Keratinocyte (primary cell): ENCODE measurements around the gene NT5DC3. TPM values are rescaled to one million over a fixed set of nuclear protein-coding genes. Genes with fewer than 3 reads are reported as not detected.

Source experiments
- DNase-seq: peaks from one replicate; pipeline ENCODE4 v3.0.0-alpha.2; 2011; ENCODE audit warnings: low read depth, missing footprints, low spot score
- FAIRE-seq: peaks from 2 replicates; lab custom pipeline; 2011; peaks lifted over from hg19 to GRCh38; lab: Jason Lieb, UNC
- H2AFZ ChIP-seq: 2 replicates; pipeline ENCODE4 v1.6.0; 2012; ENCODE audit warnings: low read length, control low read depth, inconsistent platforms; ENCODE audit not compliant: control insufficient read depth
- H3K27ac ChIP-seq: 2 replicates; pipeline ENCODE4 v1.5.1; 2011; ENCODE audit warnings: low read length; ENCODE audit not compliant: control insufficient read depth, insufficient read depth
- H3K27me3 ChIP-seq: 3 replicates; pipeline ENCODE4 v1.6.0; 2011; ENCODE audit warnings: low read length; ENCODE audit not compliant: control insufficient read depth, insufficient read depth; ENCODE audit errors: extremely low read depth
- H3K36me3 ChIP-seq, 2 experiments: 2 replicates in 1 of 2; 3 replicates in 1 of 2; pipeline ENCODE4 v1.5.1; 2011; ENCODE audit warnings: low read length in 2 of 2, mild to moderate bottlenecking in 1 of 2; ENCODE audit not compliant: control insufficient read depth in 2 of 2, insufficient read depth in 2 of 2; ENCODE audit errors: extremely low read depth in 1 of 2
- H3K4me1 ChIP-seq: 3 replicates; pipeline ENCODE4 v1.5.1; 2011; ENCODE audit warnings: low read length; ENCODE audit not compliant: control insufficient read depth, insufficient read depth; ENCODE audit errors: extremely low read depth
- H3K4me2 ChIP-seq: 3 replicates; pipeline ENCODE4 v1.6.0; 2011; ENCODE audit warnings: low read depth, low read length; ENCODE audit not compliant: control insufficient read depth, insufficient read depth; ENCODE audit errors: extremely low read depth
- H3K4me3 ChIP-seq, 3 experiments: fragments of 200-600 bp in 1 of 3; sonication (generic) in 1 of 3; 2 replicates in 2 of 3; 3 replicates in 1 of 3; pipeline ENCODE4 v1.5.1; 2011 to 2016; ENCODE audit warnings: low read length in 3 of 3, mild to moderate bottlenecking in 3 of 3, control low read depth in 2 of 3, inconsistent platforms in 1 of 3, low read depth in 1 of 3, mixed read lengths in 1 of 3, mixed run types in 1 of 3, moderate library complexity in 1 of 3; ENCODE audit not compliant: control insufficient read depth in 2 of 3, insufficient read depth in 2 of 3; ENCODE audit errors: extremely low read depth in 1 of 3
- H3K79me2 ChIP-seq: 2 replicates; pipeline ENCODE4 v1.6.0; 2012; ENCODE audit warnings: low read length; ENCODE audit not compliant: control insufficient read depth, insufficient read depth
- H3K9ac ChIP-seq: 3 replicates; pipeline ENCODE4 v1.6.0; 2011; ENCODE audit warnings: low read length; ENCODE audit not compliant: control insufficient read depth, insufficient read depth; ENCODE audit errors: extremely low read depth
- H3K9me1 ChIP-seq: 3 replicates; pipeline ENCODE4 v1.6.0; 2011; ENCODE audit warnings: low read length; ENCODE audit not compliant: control insufficient read depth, insufficient read depth; ENCODE audit errors: extremely low read depth
- H3K9me3 ChIP-seq: 2 replicates; pipeline ENCODE4 v1.5.1; 2012; ENCODE audit warnings: low read depth, low read length; ENCODE audit not compliant: control insufficient read depth
- H4K20me1 ChIP-seq: 3 replicates; pipeline ENCODE4 v1.6.0; 2011; ENCODE audit warnings: low read length; ENCODE audit not compliant: control insufficient read depth, insufficient read depth; ENCODE audit errors: extremely low read depth
- EZH2 ChIP-seq: IDR thresholded peaks from one replicate; pipeline ENCODE4 v1.6.1; 2012; ENCODE audit warnings: inconsistent platforms, mild to moderate bottlenecking, low read length, moderate library complexity
- dilution Hi-C: fragments of 300-500 bp; cut with MboI; formaldehyde crosslinking; loops from one replicate; pipeline ENCODE4 v1.7.0; 2020; ENCODE audit warnings: low sequenced_read_pairs; ENCODE audit not compliant: extremely low pct_ligation_motif_present
- polyA plus RNA-seq, 5 experiments: library from polyadenylated mRNA; depleted of rRNA in 3 of 5; stranded (reverse) in 3 of 5; stranded (forward) in 1 of 5; unstranded in 1 of 5; fragments of >200 nt; gene quantifications; 1 replicate in 1 of 5; 2 replicates in 3 of 5; 3 replicates in 1 of 5; pipeline versions ENCODE4 v1.2.1 to v1.2.3, GENCODE V29; 2011 to 2012; ENCODE audit warnings: missing spikeins in 2 of 5, low read depth in 1 of 5, low replicate concordance in 1 of 5
- TF ChIP-seq, protein P1 (sequence below), 3 experiments: IDR thresholded peaks in 1 of 3; conservative IDR thresholded peaks in 1 of 3; optimal IDR thresholded peaks in 1 of 3; 2 replicates in 2 of 3; 3 replicates in 1 of 3; pipeline versions ENCODE3 to v1.5.1; 2011; ENCODE audit warnings: low read length in 3 of 3, mild to moderate bottlenecking in 3 of 3, moderate library complexity in 2 of 3, control low read depth in 1 of 3, inconsistent platforms in 1 of 3; ENCODE audit not compliant: insufficient read depth in 2 of 3; ENCODE audit errors: extremely low read depth in 1 of 3

Gene NT5DC3
- polyA plus RNA-seq, 1 donor (not counting 4 experiments of a cell fraction or from before 2014, with no cell fraction given) = 12.8 TPM

DNA sequence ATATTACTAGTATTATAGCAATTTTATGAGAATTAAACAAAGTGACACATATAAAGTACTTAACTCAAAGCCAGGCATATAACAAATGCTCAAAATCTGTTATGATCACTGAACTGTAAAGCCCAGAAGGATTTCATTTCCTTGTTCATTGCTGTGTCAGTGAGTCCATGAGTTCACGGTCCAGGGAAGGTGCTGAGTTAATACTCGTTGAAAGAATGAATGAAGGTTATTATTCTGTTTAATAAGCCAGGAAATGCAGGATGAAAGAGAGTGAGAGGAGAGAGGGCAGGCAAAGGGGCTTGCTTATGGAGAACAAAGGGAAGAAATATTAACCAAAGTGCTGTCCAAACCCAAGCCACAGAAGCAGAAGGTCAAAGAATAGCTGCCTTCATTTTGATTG is 40.2 kb upstream of the NT5DC3 start:
- H3K9ac ChIP-seq = peak overlapping the region; percentile 9
- no peaks in the 10 kb centered on the region for H3K36me3 ChIP-seq
- H4K20me1 ChIP-seq = no peaks in the 10 kb centered on the region
- no peaks in the 10 kb centered on the region for H3K27me3 ChIP-seq
- TF ChIP-seq, protein P1, sequence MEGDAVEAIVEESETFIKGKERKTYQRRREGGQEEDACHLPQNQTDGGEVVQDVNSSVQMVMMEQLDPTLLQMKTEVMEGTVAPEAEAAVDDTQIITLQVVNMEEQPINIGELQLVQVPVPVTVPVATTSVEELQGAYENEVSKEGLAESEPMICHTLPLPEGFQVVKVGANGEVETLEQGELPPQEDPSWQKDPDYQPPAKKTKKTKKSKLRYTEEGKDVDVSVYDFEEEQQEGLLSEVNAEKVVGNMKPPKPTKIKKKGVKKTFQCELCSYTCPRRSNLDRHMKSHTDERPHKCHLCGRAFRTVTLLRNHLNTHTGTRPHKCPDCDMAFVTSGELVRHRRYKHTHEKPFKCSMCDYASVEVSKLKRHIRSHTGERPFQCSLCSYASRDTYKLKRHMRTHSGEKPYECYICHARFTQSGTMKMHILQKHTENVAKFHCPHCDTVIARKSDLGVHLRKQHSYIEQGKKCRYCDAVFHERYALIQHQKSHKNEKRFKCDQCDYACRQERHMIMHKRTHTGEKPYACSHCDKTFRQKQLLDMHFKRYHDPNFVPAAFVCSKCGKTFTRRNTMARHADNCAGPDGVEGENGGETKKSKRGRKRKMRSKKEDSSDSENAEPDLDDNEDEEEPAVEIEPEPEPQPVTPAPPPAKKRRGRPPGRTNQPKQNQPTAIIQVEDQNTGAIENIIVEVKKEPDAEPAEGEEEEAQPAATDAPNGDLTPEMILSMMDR (optimal IDR thresholded peaks at IDR 0.05 in 1 of 3, IDR thresholded peaks at IDR 0.05 in 1 of 3, conservative IDR thresholded peaks at IDR 0.05 in 1 of 3; ENCODE audit: extremely low read depth in 1 of 3, insufficient read depth in 2 of 3, low read length in 3 of 3) = no peak
- no peak for TF ChIP-seq EZH2
- H3K27ac ChIP-seq = peak overlapping the region; percentile 77
- no peak overlapping the region for H3K4me3 ChIP-seq
- DNase-seq (no peak), FAIRE-seq (peak; percentile 67)
- H3K79me2 ChIP-seq = no peaks in the 10 kb centered on the region
- peak overlapping the region; percentile 8 for H2AFZ ChIP-seq
- no peaks in the 10 kb centered on the region for H3K9me3 ChIP-seq
- H3K4me1 ChIP-seq = peaks cover 34% of the 10 kb centered on the region
- no peaks in the 10 kb centered on the region for H3K9me1 ChIP-seq
- H3K4me2 ChIP-seq = peak overlapping the region; percentile 7
- dilution Hi-C loops = no loop called here

DNA sequence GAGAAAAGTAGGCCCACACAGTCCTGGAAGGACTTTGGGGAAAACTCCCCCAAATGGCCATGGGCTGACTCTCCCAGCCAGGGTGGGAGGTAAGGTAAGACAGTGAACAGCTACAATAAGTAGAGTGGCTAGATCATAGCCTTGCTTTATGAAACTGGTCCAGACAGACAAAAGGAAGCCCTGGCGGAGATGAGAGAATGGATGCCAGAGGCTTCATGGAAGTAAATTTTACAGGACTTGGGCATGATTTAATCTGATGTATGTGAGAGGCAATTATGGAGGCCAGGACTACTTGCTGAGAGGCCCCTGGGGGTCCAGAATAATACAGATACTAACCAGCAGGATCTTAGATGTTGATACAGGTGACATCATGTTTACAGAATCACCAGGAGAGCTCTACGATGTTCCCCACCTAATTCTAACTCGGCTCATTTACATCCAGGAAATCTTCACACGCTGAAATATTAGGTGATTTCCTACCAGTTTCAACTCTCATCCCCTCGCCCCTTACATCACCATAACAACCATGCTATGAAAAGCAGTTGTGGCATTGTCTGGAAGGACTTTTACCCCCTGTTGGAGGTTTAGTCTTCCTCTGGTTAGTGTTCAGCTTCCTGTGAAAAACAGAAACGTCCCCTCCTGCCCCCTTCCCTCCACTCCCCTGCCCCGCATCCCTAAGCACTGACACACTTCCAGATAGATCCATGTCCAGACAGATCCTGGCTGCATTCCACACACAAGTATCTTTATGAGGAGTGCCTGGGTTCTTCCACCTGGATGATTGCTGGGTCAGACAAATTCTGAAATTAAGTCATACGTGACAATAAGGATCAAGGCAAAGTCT is 39.5 kb upstream of the NT5DC3 start:
- H3K79me2 ChIP-seq = no peaks in the 10 kb centered on the region
- DNase-seq (peak; percentile 76), FAIRE-seq (peak; percentile 53)
- TF ChIP-seq EZH2 = no peak
- TF ChIP-seq, protein P1 (optimal IDR thresholded peaks at IDR 0.05 in 1 of 3, IDR thresholded peaks at IDR 0.05 in 1 of 3, conservative IDR thresholded peaks at IDR 0.05 in 1 of 3; ENCODE audit: extremely low read depth in 1 of 3, insufficient read depth in 2 of 3, low read length in 3 of 3) = no peak
- H3K9me3 ChIP-seq = no peaks in the 10 kb centered on the region
- no peaks in the 10 kb centered on the region for H3K27me3 ChIP-seq
- peak overlapping the region; percentile 58 for H3K9ac ChIP-seq
- no peaks in the 10 kb centered on the region for H3K9me1 ChIP-seq
- no peaks in the 10 kb centered on the region for H4K20me1 ChIP-seq
- H3K4me3 ChIP-seq = no peak overlapping the region
- H3K27ac ChIP-seq = peak overlapping the region; percentile 77
- dilution Hi-C loops = no loop called here
- H3K4me1 ChIP-seq = peaks cover 34% of the 10 kb centered on the region
- no peaks in the 10 kb centered on the region for H3K36me3 ChIP-seq
- peak overlapping the region; percentile 7 for H3K4me2 ChIP-seq
- peak overlapping the region; percentile 63 for H2AFZ ChIP-seq
